Measurements from ENCODE around the gene LMF1. TPM values are rescaled to one million over a fixed set of nuclear protein-coding genes. Genes with fewer than 3 reads are reported as not detected.

Gene LMF1
- polyA plus RNA-seq, 1 experiment = 28.9 TPM

DNA sequence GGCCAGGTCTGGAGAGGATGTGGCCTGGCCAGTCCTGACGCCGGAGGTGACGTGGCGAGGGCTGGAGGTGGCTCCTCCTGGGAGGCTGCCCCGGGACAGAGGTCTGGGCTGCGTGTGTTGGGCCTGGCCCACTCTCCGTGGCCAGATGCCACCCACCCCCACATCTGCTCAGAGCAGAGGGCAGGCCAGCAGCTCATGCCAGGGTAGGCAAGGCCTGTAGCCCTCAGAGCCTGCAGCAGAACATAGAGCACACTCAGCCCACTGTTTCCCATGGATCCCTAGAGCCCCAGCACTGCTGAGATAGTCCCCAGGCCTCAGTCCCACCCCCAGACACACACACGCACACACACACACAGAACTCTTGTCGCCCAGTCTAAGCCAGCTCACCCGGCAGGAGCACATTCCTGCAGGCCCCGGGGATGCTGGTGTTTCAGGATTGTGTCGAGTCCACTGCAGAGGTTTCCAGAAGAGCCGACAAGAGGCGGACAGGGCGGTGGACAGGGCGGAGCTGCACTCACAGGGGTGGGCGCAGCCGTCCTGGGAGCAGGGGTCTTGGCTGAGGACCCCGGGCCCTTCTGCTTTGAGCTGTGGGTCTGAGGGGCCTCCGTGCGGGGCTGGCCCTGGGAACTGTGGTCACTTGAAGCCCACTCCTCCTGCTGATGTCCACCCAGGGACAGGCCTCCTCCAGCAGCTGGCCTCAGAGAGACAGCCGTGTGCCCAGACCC, 44.1 kb upstream of the LMF1 start:
- TF ChIP-seq, protein P1, sequence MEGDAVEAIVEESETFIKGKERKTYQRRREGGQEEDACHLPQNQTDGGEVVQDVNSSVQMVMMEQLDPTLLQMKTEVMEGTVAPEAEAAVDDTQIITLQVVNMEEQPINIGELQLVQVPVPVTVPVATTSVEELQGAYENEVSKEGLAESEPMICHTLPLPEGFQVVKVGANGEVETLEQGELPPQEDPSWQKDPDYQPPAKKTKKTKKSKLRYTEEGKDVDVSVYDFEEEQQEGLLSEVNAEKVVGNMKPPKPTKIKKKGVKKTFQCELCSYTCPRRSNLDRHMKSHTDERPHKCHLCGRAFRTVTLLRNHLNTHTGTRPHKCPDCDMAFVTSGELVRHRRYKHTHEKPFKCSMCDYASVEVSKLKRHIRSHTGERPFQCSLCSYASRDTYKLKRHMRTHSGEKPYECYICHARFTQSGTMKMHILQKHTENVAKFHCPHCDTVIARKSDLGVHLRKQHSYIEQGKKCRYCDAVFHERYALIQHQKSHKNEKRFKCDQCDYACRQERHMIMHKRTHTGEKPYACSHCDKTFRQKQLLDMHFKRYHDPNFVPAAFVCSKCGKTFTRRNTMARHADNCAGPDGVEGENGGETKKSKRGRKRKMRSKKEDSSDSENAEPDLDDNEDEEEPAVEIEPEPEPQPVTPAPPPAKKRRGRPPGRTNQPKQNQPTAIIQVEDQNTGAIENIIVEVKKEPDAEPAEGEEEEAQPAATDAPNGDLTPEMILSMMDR (IDR thresholded peaks at IDR 0.05; ENCODE audit: insufficient read depth, low read depth, low read length) = no peak
- Histone ChIP-seq H3K36me3 (ENCODE audit: control insufficient read depth, insufficient read depth, low read length) (no peaks in the 10 kb centered on the region), H3K4me3 (ENCODE audit: low read depth, low read length) (no peak overlapping the region), H3K27me3 (ENCODE audit: control insufficient read depth, insufficient read depth, low read length) (peaks cover 2% of the 10 kb centered on the region; the same call in 1 of the 2 replicates)
- DNase-seq (ENCODE audit: low read depth) = no peak
- ChIA-PET POLR2A (no interaction called here), CTCF (no interaction called here)

DNA sequence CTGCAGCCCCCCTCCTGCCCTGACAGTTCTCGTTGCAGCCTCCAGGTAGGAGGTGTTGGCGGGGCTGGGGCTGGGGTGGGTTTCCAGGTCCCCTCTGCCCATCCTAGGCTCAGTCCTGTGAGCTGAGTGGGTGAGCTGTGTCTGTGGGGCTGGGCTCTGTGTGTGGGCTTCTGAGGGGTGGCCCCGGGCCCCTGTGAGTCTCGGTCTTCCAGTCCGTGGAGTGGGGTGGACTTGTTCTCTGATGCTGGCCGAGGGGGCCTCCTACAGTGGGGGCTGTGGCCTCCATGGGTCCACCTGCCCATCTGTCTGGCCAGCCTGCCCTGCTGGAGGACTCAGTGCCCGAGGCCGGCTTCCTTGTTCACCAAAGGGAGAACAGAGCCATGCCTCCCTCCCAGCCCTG, 43.4 kb upstream of the LMF1 start:
- H3K27me3 ChIP-seq (ENCODE audit: control insufficient read depth, insufficient read depth, low read length) = peaks cover 4% of the 10 kb centered on the region
- CTCF ChIA-PET = no interaction called here

DNA sequence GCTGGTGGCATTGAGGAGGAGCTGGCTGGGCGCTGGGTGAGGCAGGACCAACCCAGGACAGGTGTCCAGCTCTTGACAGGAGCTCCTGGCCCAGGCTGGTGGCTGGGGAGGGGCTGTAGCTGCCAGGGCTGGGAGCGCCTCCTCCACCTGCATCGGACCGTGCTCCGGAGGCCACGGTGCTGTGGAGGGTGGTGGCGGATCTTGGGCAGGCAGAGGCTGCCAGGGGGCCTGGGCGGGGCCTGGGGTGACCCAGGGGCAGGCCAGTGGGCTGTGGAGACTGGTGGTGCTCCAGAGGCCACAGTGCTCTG, 42.8 kb upstream of the LMF1 start:
- TF ChIP-seq, protein P1 (IDR thresholded peaks at IDR 0.05; ENCODE audit: insufficient read depth, low read depth, low read length) = no peak
- Histone ChIP-seq H3K27me3 (ENCODE audit: control insufficient read depth, insufficient read depth, low read length) (peaks cover 4% of the 10 kb centered on the region), H3K36me3 (ENCODE audit: control insufficient read depth, insufficient read depth, low read length) (no peaks in the 10 kb centered on the region), H3K4me3 (ENCODE audit: low read depth, low read length) (no peak overlapping the region)
- ChIA-PET POLR2A (no interaction called here), CTCF (no interaction called here)
- DNase-seq (ENCODE audit: low read depth) = no peak

More for the DNA sequence above, 43.4 kb upstream of the LMF1 start:
- POLR2A ChIA-PET = no interaction called here
- H3K36me3 ChIP-seq (ENCODE audit: control insufficient read depth, insufficient read depth, low read length) = no peaks in the 10 kb centered on the region
- no peak overlapping the region for H3K4me3 ChIP-seq (ENCODE audit: low read depth, low read length)
- TF ChIP-seq, protein P1 (IDR thresholded peaks at IDR 0.05; ENCODE audit: insufficient read depth, low read depth, low read length) = no peak
- DNase-seq (ENCODE audit: low read depth) = no peak

DNA sequence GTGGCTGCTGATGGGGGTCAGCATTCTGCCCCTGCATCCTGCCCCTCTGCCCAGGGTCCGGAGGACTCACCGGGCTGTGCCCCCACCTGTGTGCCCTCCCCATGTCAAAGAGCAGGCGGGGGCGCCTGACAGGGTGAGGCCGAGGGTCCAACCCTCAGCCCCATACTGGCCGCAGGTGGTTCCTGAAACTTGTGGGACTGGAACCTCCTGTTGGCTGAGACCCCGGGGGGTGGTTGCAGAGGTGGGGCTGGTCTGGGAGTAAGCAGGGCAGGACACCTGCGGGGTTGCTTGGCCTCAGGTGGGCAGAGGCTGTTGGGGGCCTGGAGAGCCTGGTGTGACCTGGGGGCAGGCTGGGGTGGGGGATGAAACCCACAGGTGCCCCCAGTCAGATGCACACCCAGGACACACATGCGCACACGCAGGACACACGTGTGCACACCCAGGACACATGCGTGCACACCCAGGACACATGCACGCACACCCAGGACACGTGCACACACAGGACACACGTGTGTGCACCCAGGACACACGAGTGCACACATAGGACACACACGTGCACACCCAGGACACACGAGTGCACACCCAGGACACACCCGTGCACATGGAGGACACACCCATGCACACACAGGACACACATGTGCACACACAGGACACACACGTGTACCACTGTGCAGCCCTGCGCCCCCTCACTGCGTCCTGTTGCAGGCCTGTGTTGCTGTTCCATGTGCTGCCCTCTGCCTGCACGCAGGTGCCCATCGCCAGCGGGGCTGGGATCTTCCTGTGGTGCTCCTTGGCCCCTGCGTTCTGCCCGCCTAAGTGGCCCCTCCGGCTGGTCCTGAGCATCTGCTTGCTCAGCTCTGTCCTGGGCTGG, 42.2 kb upstream of the LMF1 start:
- TF ChIP-seq, protein P1 (IDR thresholded peaks at IDR 0.05; ENCODE audit: insufficient read depth, low read depth, low read length) = no peak
- Histone ChIP-seq H3K27me3 (ENCODE audit: control insufficient read depth, insufficient read depth, low read length) (peaks cover 4% of the 10 kb centered on the region), H3K36me3 (ENCODE audit: control insufficient read depth, insufficient read depth, low read length) (no peaks in the 10 kb centered on the region), H3K4me3 (ENCODE audit: low read depth, low read length) (no peak overlapping the region)
- CTCF ChIA-PET = no interaction called here
- POLR2A ChIA-PET = no interaction called here
- no peak for DNase-seq (ENCODE audit: low read depth)

DNA sequence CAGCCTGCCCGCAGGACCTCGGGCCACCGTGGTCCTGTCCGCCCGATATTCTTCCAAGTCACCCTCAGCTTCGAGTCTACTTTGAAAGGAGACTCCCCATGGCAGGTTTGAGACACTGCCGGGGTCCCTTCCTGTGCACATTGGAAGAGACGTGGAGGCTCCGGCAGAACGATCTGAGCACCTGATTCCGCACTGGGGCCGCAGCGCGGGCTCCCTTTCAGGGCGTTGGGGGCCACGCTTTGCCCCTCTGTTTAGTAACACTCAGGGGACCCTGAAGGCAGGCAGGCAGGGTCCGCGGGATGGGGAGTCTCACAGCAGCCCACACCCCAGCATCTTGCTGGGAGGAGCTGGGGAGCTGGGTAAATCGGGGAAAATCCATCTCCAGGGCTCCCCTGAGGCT, 41.4 kb upstream of the LMF1 start:
- Histone ChIP-seq H3K27me3 (ENCODE audit: control insufficient read depth, insufficient read depth, low read length) (peaks cover 4% of the 10 kb centered on the region), H3K4me3 (ENCODE audit: low read depth, low read length) (no peak overlapping the region), H3K36me3 (ENCODE audit: control insufficient read depth, insufficient read depth, low read length) (no peaks in the 10 kb centered on the region)
- DNase-seq (ENCODE audit: low read depth) = no peak
- ChIA-PET CTCF (no interaction called here), POLR2A (no interaction called here)
- TF ChIP-seq, protein P1 (IDR thresholded peaks at IDR 0.05; ENCODE audit: insufficient read depth, low read depth, low read length) = no peak

All from BJ (cell line).